PFSK-1 (cell line): ENCODE results near the gene CNPY2.
A peak's percentile ranks its signal among the peaks of the same experiment; 100 is the strongest.

Experiments used
- FOXP2 ChIP-seq: optimal IDR thresholded peaks from 2 replicates; pipeline ENCODE3; 2011; ENCODE audit warnings: borderline replicate concordance, control low read depth, inconsistent platforms; ENCODE audit not compliant: insufficient read depth; ENCODE audit errors: extremely low read length, extremely low read depth
- POLR2AphosphoS5 ChIP-seq: IDR thresholded peaks from 2 replicates; pipeline ENCODE4 v1.6.1; 2012; ENCODE audit warnings: low read depth, mild to moderate bottlenecking, control low read depth, low read length, moderate library complexity
- SIN3A ChIP-seq: IDR thresholded peaks from 2 replicates; pipeline ENCODE4 v1.6.1; 2012; ENCODE audit warnings: mild to moderate bottlenecking, low read length, moderate library complexity, borderline replicate concordance; ENCODE audit not compliant: insufficient read depth
- TAF1 ChIP-seq: IDR thresholded peaks from 2 replicates; pipeline ENCODE4 v1.6.1; 2012; ENCODE audit warnings: low read length, control low read depth, borderline replicate concordance; ENCODE audit not compliant: insufficient read depth
- TF ChIP-seq, protein P1 (sequence below), 2 experiments: IDR thresholded peaks; 2 replicates each; pipeline versions ENCODE4 v1.6.1 to v1.8.0; 2011 to 2012; ENCODE audit warnings: low read depth in 2 of 2, low read length in 2 of 2, control low read depth in 1 of 2, inconsistent platforms in 1 of 2, mild to moderate bottlenecking in 1 of 2, moderate library complexity in 1 of 2; ENCODE audit not compliant: insufficient read depth in 1 of 2

The CNPY2 gene

DNA sequence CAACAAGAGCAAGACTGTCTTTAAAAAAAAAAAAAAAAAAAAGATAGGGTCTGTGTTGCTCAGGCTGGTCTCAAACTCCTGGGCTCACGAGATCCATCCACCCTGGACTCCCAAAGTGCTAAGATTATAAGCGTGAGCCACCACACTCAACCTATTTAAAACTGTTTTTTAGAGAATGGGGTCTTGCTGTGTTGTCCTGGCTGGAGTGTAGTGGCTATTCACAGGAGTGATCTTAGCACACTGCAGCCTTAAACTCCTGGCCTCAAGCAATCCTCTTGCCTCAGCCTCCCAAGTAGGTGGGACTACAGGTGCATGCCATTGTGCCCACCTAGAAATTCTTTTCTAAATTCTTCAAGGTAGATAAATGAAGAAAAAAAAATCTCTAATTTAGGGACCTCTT lies 41.5 kb downstream of the CNPY2 start:
- TF ChIP-seq, protein P1, sequence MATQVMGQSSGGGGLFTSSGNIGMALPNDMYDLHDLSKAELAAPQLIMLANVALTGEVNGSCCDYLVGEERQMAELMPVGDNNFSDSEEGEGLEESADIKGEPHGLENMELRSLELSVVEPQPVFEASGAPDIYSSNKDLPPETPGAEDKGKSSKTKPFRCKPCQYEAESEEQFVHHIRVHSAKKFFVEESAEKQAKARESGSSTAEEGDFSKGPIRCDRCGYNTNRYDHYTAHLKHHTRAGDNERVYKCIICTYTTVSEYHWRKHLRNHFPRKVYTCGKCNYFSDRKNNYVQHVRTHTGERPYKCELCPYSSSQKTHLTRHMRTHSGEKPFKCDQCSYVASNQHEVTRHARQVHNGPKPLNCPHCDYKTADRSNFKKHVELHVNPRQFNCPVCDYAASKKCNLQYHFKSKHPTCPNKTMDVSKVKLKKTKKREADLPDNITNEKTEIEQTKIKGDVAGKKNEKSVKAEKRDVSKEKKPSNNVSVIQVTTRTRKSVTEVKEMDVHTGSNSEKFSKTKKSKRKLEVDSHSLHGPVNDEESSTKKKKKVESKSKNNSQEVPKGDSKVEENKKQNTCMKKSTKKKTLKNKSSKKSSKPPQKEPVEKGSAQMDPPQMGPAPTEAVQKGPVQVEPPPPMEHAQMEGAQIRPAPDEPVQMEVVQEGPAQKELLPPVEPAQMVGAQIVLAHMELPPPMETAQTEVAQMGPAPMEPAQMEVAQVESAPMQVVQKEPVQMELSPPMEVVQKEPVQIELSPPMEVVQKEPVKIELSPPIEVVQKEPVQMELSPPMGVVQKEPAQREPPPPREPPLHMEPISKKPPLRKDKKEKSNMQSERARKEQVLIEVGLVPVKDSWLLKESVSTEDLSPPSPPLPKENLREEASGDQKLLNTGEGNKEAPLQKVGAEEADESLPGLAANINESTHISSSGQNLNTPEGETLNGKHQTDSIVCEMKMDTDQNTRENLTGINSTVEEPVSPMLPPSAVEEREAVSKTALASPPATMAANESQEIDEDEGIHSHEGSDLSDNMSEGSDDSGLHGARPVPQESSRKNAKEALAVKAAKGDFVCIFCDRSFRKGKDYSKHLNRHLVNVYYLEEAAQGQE (IDR thresholded peaks at IDR 0.05; ENCODE audit: insufficient read depth in 1 of 2, low read depth in 2 of 2, low read length in 2 of 2): no peak
- TF ChIP-seq TAF1 (no peak), SIN3A (no peak), FOXP2 (no peak), POLR2AphosphoS5 (no peak)

DNA sequence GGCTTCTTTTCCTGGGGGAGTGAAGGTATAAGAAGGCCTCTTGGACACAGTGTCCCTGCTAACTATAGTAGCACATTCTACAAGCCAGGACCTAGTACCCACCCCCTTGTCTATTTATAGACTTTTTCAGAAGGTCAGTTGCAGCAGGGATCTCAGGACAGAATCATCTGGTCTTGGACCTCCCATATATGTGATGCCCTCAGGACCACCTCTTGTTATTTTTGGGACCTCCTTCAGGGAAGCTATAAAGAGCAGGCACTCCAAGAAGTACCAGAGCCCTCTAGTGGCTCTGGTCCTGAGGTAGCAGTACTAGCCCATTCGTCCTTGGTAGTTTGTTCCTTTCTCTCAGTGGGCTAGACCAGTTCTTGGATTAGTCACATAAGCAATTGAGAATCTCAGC lies 44.8 kb downstream of the CNPY2 start:
- TF ChIP-seq TAF1 (no peak), FOXP2 (no peak), SIN3A (no peak), POLR2AphosphoS5 (no peak; the same call in 1 of the 2 replicates)
- TF ChIP-seq, protein P1 (IDR thresholded peaks at IDR 0.05; ENCODE audit: insufficient read depth in 1 of 2, low read depth in 2 of 2, low read length in 2 of 2): no peak

DNA sequence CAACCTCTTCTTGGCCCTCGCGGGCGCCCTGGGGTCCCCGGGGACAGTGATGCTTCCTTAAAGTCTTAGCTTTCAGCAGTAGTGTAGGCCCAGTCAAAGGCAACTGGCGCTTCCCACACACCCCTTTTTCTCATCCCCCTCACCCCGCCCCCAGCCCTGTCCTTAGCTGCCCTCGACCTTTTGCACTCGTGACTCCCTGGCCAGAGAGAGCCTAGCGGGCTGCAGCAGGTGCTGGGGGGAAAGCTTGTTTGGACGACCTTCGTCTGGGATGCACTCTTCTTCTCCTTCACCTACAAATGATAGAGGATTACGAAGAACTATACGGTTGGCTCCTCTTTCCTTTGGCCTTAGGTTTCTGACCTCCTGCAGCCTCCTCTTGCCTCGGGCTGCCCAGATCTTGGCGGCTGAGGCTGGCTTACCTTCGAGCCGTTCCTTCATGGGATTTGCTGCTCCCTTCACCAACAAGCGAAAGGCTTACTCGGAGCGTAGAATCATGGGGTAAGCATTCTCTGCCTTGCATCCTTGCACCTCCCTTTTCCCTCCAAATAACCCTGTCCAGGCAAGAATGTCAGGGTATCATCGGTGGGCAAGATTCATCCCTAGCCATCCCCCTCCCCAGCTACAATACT lies 48.2 kb downstream of the CNPY2 start:
- TF ChIP-seq SIN3A (no peak), FOXP2 (no peak), TAF1 (no peak), POLR2AphosphoS5 (no peak)
- TF ChIP-seq, protein P1 (IDR thresholded peaks at IDR 0.05; ENCODE audit: insufficient read depth in 1 of 2, low read depth in 2 of 2, low read length in 2 of 2): no peak

DNA sequence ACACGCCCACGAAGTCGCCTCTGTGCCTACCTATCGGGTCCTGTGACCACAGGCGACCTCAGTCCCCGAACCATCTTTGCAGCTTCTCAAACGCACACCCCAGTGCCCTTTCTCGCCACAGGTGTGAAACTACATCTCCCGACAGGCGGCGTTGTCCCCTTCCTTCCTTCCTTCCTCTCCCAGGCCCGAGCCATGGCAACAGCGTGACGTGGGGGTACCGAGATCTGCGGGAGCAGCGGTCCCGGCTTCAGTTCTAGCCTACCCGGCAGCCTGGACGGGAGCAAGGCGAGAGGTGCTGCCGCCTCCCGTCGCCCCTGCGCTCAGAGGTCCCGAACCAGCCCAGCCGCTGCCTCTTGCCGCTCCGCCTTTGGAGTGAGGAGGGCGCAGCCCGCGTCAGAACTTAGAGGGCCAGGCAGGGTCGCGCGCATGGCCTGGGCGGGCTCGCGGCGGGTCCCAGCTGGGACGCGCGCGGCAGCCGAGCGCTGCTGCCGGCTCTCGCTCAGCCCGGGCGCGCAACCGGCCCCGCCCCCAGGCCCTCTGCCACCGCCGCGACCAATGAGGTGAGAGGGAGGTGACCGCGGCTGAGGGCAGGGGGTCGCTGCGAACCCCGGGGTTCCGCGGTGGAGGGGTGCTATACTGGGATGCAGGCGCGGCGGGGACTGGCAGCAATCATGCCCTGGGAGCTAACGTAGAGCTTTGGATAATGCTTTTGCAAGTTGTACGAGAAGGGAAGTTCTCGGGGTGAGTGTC lies 48.9 kb downstream of the CNPY2 start, which contains the start of gene COQ10A:
TSS of gene COQ10A (plus strand) at position 250 of the 750 bp plus-strand sequence. CDS start at position 427, 177 bp downstream.
- TF ChIP-seq POLR2AphosphoS5: peak; percentile 88
- TF ChIP-seq, protein P1 (IDR thresholded peaks at IDR 0.05; ENCODE audit: insufficient read depth in 1 of 2, low read depth in 2 of 2, low read length in 2 of 2): no peak
- TF ChIP-seq FOXP2: no peak
- peak; percentile 47; the same call in 1 of the 2 replicates for TF ChIP-seq TAF1
- TF ChIP-seq SIN3A: no peak
